Gastroesophageal sphincter (tissue), 3 donors: ENCODE results near the gene DMTF1.

ENCODE experiments used
- EP300 ChIP-seq: sonication (generic); formaldehyde crosslinking; IDR thresholded peaks from one replicate; pipeline ENCODE4 v1.6.1; 2017; ENCODE audit warnings: antibody characterized with exemption, mild to moderate bottlenecking
- TF ChIP-seq, protein P1 (sequence below), 4 experiments: fragments of 200-600 bp in 2 of 4; fragments of 450-650 bp in 2 of 4; sonication (generic) in 1 of 4; IDR thresholded peaks; one replicate each; pipeline ENCODE4 v1.5.1; 2017 to 2019; ENCODE audit warnings: antibody characterized with exemption in 4 of 4, mild to moderate bottlenecking in 2 of 4, moderate library complexity in 2 of 4

GRCh38 chr7:87223666-87224065 is 71.4 kb downstream of the DMTF1 start:
- TF ChIP-seq, protein P1, sequence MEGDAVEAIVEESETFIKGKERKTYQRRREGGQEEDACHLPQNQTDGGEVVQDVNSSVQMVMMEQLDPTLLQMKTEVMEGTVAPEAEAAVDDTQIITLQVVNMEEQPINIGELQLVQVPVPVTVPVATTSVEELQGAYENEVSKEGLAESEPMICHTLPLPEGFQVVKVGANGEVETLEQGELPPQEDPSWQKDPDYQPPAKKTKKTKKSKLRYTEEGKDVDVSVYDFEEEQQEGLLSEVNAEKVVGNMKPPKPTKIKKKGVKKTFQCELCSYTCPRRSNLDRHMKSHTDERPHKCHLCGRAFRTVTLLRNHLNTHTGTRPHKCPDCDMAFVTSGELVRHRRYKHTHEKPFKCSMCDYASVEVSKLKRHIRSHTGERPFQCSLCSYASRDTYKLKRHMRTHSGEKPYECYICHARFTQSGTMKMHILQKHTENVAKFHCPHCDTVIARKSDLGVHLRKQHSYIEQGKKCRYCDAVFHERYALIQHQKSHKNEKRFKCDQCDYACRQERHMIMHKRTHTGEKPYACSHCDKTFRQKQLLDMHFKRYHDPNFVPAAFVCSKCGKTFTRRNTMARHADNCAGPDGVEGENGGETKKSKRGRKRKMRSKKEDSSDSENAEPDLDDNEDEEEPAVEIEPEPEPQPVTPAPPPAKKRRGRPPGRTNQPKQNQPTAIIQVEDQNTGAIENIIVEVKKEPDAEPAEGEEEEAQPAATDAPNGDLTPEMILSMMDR (IDR thresholded peaks at IDR 0.05): no peak
- TF ChIP-seq EP300: no peak
